ENCODE results near the gene ZNF783.

- TF ChIP-seq, protein P1, sequence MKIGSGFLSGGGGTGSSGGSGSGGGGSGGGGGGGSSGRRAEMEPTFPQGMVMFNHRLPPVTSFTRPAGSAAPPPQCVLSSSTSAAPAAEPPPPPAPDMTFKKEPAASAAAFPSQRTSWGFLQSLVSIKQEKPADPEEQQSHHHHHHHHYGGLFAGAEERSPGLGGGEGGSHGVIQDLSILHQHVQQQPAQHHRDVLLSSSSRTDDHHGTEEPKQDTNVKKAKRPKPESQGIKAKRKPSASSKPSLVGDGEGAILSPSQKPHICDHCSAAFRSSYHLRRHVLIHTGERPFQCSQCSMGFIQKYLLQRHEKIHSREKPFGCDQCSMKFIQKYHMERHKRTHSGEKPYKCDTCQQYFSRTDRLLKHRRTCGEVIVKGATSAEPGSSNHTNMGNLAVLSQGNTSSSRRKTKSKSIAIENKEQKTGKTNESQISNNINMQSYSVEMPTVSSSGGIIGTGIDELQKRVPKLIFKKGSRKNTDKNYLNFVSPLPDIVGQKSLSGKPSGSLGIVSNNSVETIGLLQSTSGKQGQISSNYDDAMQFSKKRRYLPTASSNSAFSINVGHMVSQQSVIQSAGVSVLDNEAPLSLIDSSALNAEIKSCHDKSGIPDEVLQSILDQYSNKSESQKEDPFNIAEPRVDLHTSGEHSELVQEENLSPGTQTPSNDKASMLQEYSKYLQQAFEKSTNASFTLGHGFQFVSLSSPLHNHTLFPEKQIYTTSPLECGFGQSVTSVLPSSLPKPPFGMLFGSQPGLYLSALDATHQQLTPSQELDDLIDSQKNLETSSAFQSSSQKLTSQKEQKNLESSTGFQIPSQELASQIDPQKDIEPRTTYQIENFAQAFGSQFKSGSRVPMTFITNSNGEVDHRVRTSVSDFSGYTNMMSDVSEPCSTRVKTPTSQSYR (CRISPR knock-in tag; IDR thresholded peaks at IDR 0.05) = no peak
- TF ChIP-seq ELF4 (CRISPR knock-in tag; IDR thresholded peaks at IDR 0.05; ENCODE audit: low read depth) (no peak), JUN (CRISPR knock-in tag; IDR thresholded peaks at IDR 0.05) (no peak)
Measured at GRCh38 chr7:149302222-149302621, 40.2 kb downstream of the ZNF783 start.
